Neural cell (in vitro differentiated cells): ENCODE results near the gene DNAJB6. TPM values are rescaled to one million over a fixed set of nuclear protein-coding genes. Genes with fewer than 3 reads are reported as not detected.

Experiments
- H2AFZ ChIP-seq: fragments of 200-600, 300-800 bp; sonication (generic), shearing (Covaris generic); 2 replicates; pipeline ENCODE4 v1.6.0; 2014; ENCODE audit warnings: low read depth, mild to moderate bottlenecking, antibody characterized with exemption, low read length, moderate library complexity
- H3F3A ChIP-seq: fragments of 200-600 bp; shearing (Covaris generic); 2 replicates; pipeline ENCODE4 v1.6.1; 2016; ENCODE audit warnings: mild to moderate bottlenecking, moderate library complexity, mixed read lengths, antibody characterized with exemption, low read length; ENCODE audit not compliant: insufficient read depth, poor library complexity, severe bottlenecking
- H3K27ac ChIP-seq: fragments of 200-600, 300-800 bp; sonication (generic), shearing (Covaris generic); 2 replicates; pipeline ENCODE4 v1.5.1; 2014; ENCODE audit warnings: mild to moderate bottlenecking, low read length, moderate library complexity
- H3K27me3 ChIP-seq: fragments of 300-800, 200-600 bp; sonication (generic), shearing (Covaris generic); 2 replicates; pipeline ENCODE4 v1.6.0; 2014; ENCODE audit warnings: mild to moderate bottlenecking, low read depth, low read length, moderate library complexity; ENCODE audit not compliant: insufficient read depth
- H3K36me3 ChIP-seq: fragments of 300-800, 200-600 bp; sonication (generic), shearing (Covaris generic); 2 replicates; pipeline ENCODE4 v1.5.1; 2014; ENCODE audit warnings: mild to moderate bottlenecking, antibody characterized with exemption, low read length, moderate library complexity; ENCODE audit not compliant: insufficient read depth
- H3K4me2 ChIP-seq: fragments of 300-800, 200-600 bp; sonication (generic), shearing (Covaris generic); 2 replicates; pipeline ENCODE4 v1.6.0; 2014; ENCODE audit warnings: mild to moderate bottlenecking, low read length
- H3K4me3 ChIP-seq: fragments of 300-800, 200-600 bp; sonication (generic), shearing (Covaris generic); 2 replicates; pipeline ENCODE4 v1.5.1; 2014; ENCODE audit warnings: mild to moderate bottlenecking, low read length, moderate library complexity
- H3K79me2 ChIP-seq: fragments of 200-600 bp; shearing (Covaris generic); replicated peaks from 2 replicates; pipeline ENCODE4 v1.6.0; 2014; ENCODE audit warnings: mild to moderate bottlenecking, low read length, moderate library complexity; ENCODE audit not compliant: insufficient read depth
- H3K9ac ChIP-seq: fragments of 300-800, 200-600 bp; sonication (generic), shearing (Covaris generic); 2 replicates; pipeline ENCODE4 v1.6.1; 2016; ENCODE audit warnings: mild to moderate bottlenecking, low read length, mixed read lengths
- H3K9me2 ChIP-seq: fragments of 200-600 bp; shearing (Covaris generic); 2 replicates; pipeline ENCODE4 v1.6.1; 2016; ENCODE audit warnings: mild to moderate bottlenecking, low read length, mixed read lengths; ENCODE audit not compliant: insufficient read depth
- H3K9me3 ChIP-seq: fragments of 200-600, 300-800 bp; sonication (generic), shearing (Covaris generic); 2 replicates; pipeline ENCODE4 v1.6.1; 2016; ENCODE audit warnings: mild to moderate bottlenecking, mixed run types, low read length, moderate library complexity, mixed read lengths
- H4K20me1 ChIP-seq: fragments of 200-600 bp; shearing (Covaris generic); 2 replicates; pipeline ENCODE4 v1.6.1; 2016; ENCODE audit warnings: mild to moderate bottlenecking, mixed run types; ENCODE audit not compliant: insufficient read depth
- EP300 ChIP-seq: fragments of 450-650 bp; conservative IDR thresholded peaks from 2 replicates; pipeline ENCODE4 v1.6.1; 2014; ENCODE audit warnings: antibody characterized with exemption, mild to moderate bottlenecking, moderate library complexity; ENCODE audit not compliant: poor library complexity, severe bottlenecking
- EZH2 ChIP-seq: fragments of 200-600, 300-800 bp; shearing (Covaris generic), sonication (generic); IDR thresholded peaks from 2 replicates; pipeline ENCODE4 v1.6.1; 2014; ENCODE audit warnings: antibody characterized with exemption, low read length, borderline replicate concordance, mild to moderate bottlenecking; ENCODE audit not compliant: insufficient read depth, poor library complexity, severe bottlenecking
- MXI1 ChIP-seq: fragments of 450-650 bp; conservative IDR thresholded peaks from 2 replicates; pipeline ENCODE4 v1.6.1; 2014; ENCODE audit warnings: antibody characterized with exemption, mild to moderate bottlenecking; ENCODE audit not compliant: poor library complexity, severe bottlenecking
- POLR2AphosphoS5 ChIP-seq: IDR thresholded peaks from 2 replicates; pipeline ENCODE4 v1.6.1; 2012
- RAD21 ChIP-seq: fragments of 450-650 bp; conservative IDR thresholded peaks from 2 replicates; pipeline ENCODE4 v1.6.1; 2014; ENCODE audit warnings: antibody characterized with exemption, mild to moderate bottlenecking, moderate library complexity
- REST ChIP-seq: IDR thresholded peaks from 2 replicates; pipeline ENCODE4 v1.6.1; 2012; ENCODE audit warnings: borderline replicate concordance
- SMC3 ChIP-seq: fragments of 450-650 bp; conservative IDR thresholded peaks from 2 replicates; pipeline ENCODE4 v1.6.1; 2014; ENCODE audit warnings: antibody characterized with exemption, mild to moderate bottlenecking, moderate library complexity; ENCODE audit not compliant: poor library complexity
- TAF1 ChIP-seq: IDR thresholded peaks from 2 replicates; pipeline ENCODE4 v1.6.1; 2012; ENCODE audit warnings: low read depth
- polyA plus RNA-seq: library from polyadenylated mRNA; depleted of rRNA; stranded (reverse); fragments of >200 nt; gene quantifications from 2 replicates; pipeline ENCODE4 v1.2.3, GENCODE V29; 2014
- TF ChIP-seq, protein P1 (sequence below): fragments of 450-650 bp; IDR thresholded peaks from 2 replicates; pipeline ENCODE4 v1.5.1; 2014; ENCODE audit warnings: antibody characterized with exemption, mild to moderate bottlenecking, moderate library complexity; ENCODE audit not compliant: poor library complexity, severe bottlenecking

Gene DNAJB6
- polyA plus RNA-seq, 1 donor from 2014 or later: 427 TPM

DNA sequence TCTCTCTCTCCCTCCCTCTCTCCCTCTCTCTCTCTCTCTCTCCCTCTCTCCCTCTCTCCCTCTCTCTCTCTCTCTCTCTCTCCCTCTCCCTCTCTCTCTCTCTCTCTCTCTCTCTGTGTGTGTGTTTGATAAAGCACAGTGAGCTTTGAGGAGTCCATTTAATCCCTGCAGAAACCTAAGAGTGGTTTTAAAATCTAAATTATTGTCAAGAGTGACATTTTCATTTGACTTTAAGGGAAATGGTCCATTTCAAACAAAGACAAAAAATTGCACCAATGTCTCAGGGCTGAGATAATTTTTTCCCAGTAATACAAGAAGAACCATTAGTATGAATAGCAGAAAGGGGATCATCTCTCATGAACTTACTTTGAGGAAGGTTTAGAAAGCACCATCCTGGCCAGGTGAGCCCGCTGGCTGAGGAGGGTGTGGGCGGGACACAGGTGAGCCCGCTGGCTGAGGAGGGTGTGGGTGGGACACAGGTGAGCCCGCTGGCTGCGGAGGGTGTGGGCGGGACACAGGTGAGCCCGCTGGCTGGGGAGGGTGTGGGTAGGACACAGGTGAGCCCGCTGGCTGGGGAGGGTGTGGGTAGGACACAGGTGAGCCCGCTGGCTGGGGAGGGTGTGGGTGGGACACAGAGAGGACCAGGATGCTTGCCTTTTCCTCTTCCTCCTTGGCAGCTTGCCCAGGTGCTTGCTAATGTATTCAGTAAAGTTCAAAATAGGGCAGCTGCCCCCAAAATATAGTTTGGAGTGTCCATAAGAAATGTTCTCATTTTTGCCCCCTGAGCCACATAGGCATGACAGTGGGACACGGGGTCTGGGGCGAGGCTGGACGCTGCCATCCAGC lies 125.0 kb downstream of the DNAJB6 start:
- Histone ChIP-seq H3K4me2 (no peak overlapping the region), H3K36me3 (no peaks in the 10 kb centered on the region), H3K4me3 (no peak overlapping the region), H3K9me2 (no peaks in the 10 kb centered on the region), H3K79me2 (no peaks in the 10 kb centered on the region), H3F3A (no peaks in the 10 kb centered on the region), H3K9me3 (no peaks in the 10 kb centered on the region), H3K9ac (no peak overlapping the region), H3K27ac (peak overlapping the region; percentile 28), H2AFZ (no peak overlapping the region), H4K20me1 (no peaks in the 10 kb centered on the region), H3K27me3 (no peaks in the 10 kb centered on the region)
- no peak for TF ChIP-seq POLR2AphosphoS5
- no peak for TF ChIP-seq REST
- no peak for TF ChIP-seq TAF1
- TF ChIP-seq, protein P1, sequence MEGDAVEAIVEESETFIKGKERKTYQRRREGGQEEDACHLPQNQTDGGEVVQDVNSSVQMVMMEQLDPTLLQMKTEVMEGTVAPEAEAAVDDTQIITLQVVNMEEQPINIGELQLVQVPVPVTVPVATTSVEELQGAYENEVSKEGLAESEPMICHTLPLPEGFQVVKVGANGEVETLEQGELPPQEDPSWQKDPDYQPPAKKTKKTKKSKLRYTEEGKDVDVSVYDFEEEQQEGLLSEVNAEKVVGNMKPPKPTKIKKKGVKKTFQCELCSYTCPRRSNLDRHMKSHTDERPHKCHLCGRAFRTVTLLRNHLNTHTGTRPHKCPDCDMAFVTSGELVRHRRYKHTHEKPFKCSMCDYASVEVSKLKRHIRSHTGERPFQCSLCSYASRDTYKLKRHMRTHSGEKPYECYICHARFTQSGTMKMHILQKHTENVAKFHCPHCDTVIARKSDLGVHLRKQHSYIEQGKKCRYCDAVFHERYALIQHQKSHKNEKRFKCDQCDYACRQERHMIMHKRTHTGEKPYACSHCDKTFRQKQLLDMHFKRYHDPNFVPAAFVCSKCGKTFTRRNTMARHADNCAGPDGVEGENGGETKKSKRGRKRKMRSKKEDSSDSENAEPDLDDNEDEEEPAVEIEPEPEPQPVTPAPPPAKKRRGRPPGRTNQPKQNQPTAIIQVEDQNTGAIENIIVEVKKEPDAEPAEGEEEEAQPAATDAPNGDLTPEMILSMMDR: no peak
- TF ChIP-seq EZH2: no peak
- TF ChIP-seq RAD21: no peak
- TF ChIP-seq EP300: no peak

- Histone ChIP-seq H3K9me2 (no peaks in the 10 kb centered on the region), H4K20me1 (no peaks in the 10 kb centered on the region), H3K36me3 (no peaks in the 10 kb centered on the region), H3K9me3 (no peaks in the 10 kb centered on the region), H3K4me2 (no peak overlapping the region), H3F3A (no peaks in the 10 kb centered on the region), H2AFZ (no peak overlapping the region), H3K79me2 (no peaks in the 10 kb centered on the region), H3K27ac (peak overlapping the region; percentile 28), H3K9ac (no peak overlapping the region), H3K27me3 (no peaks in the 10 kb centered on the region), H3K4me3 (no peak overlapping the region)
- TF ChIP-seq, protein P1: no peak
- TF ChIP-seq RAD21: no peak
- TF ChIP-seq EP300: no peak
- TF ChIP-seq TAF1: no peak
- no peak for TF ChIP-seq REST
- TF ChIP-seq EZH2: no peak
- no peak for TF ChIP-seq SMC3
- TF ChIP-seq POLR2AphosphoS5: no peak
- no peak for TF ChIP-seq MXI1
Observed at GRCh38 chr7:157462419-157462771, 125.6 kb downstream of the DNAJB6 start.
